Cardiac fibroblast (primary cell): ENCODE results near the gene PRKG2.

Source experiments
- DNase-seq, 2 donors: peaks; one replicate each; pipeline versions ENCODE4 v3.0.0 to v3.0.0-alpha.2; 2010; ENCODE audit warnings: low read depth in 2 of 2
- H3K4me3 ChIP-seq, 2 donors: replicated peaks in 1 of 2; 1 replicate in 1 of 2; 2 replicates in 1 of 2; pipeline ENCODE4 v1.5.1; 2011; ENCODE audit warnings: low read depth in 2 of 2, low read length in 2 of 2, mild to moderate bottlenecking in 2 of 2, moderate library complexity in 1 of 2
- TF ChIP-seq, protein P1 (sequence below): IDR thresholded peaks from one replicate; pipeline ENCODE4 v1.5.1; 2011; ENCODE audit warnings: low read depth, mild to moderate bottlenecking, low read length, inconsistent platforms

PRKG2 gene, protein sequence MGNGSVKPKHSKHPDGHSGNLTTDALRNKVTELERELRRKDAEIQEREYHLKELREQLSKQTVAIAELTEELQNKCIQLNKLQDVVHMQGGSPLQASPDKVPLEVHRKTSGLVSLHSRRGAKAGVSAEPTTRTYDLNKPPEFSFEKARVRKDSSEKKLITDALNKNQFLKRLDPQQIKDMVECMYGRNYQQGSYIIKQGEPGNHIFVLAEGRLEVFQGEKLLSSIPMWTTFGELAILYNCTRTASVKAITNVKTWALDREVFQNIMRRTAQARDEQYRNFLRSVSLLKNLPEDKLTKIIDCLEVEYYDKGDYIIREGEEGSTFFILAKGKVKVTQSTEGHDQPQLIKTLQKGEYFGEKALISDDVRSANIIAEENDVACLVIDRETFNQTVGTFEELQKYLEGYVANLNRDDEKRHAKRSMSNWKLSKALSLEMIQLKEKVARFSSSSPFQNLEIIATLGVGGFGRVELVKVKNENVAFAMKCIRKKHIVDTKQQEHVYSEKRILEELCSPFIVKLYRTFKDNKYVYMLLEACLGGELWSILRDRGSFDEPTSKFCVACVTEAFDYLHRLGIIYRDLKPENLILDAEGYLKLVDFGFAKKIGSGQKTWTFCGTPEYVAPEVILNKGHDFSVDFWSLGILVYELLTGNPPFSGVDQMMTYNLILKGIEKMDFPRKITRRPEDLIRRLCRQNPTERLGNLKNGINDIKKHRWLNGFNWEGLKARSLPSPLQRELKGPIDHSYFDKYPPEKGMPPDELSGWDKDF

DNA sequence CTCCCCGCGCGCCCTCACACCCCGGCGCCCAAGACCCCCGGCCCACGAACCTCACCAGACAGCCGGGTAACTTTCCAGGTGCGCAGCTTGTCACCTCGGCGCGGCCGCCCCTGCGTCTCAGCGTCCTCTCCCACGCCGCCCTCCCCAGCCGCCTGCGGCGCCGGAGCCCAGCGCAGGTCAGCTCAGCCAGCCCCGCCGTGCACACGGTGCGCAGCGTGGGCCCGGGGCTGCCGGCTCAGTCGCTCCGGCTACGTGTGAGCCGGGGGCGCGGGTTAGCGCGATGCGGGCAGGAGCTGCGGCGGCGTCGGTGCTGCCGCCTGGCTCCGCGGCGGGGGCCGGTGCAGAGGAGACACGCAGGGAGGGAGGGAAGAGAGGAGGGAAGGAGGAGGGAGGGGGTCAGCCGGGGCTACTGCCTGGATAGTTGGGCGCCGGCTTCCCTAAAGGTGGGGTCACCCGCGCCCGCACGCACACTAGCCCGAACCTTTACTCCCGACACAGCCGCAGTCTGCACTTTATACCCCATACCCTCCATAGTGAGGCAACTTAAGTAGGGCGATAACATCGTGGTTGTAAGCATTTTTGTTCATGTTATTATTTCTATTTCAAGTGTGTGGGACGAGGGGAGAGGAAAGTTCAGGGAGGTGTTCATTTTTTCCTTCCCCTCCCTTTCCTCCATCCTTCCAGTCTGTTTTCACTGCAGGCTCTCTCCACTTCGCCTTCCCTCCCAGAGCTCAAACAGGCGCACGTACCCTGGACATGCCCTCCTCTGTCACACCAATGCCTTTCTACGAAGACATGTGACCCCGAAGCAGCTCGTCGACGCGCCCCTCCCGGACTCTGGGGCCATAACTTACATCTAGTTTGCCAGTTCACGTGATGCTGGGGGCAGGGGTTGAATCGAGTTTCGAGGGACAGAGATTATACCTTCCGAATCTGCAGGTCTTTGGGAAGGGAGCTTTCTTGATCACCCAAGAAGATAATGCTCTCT is at the start of gene PRKG2:
PRKG2 (minus strand) TSS at position 342 of the 988 bp plus-strand sequence. CDS start 10,175 bp downstream, outside the sequence.
- DNase-seq: peak; percentile 37 to 75
- TF ChIP-seq, protein P1, sequence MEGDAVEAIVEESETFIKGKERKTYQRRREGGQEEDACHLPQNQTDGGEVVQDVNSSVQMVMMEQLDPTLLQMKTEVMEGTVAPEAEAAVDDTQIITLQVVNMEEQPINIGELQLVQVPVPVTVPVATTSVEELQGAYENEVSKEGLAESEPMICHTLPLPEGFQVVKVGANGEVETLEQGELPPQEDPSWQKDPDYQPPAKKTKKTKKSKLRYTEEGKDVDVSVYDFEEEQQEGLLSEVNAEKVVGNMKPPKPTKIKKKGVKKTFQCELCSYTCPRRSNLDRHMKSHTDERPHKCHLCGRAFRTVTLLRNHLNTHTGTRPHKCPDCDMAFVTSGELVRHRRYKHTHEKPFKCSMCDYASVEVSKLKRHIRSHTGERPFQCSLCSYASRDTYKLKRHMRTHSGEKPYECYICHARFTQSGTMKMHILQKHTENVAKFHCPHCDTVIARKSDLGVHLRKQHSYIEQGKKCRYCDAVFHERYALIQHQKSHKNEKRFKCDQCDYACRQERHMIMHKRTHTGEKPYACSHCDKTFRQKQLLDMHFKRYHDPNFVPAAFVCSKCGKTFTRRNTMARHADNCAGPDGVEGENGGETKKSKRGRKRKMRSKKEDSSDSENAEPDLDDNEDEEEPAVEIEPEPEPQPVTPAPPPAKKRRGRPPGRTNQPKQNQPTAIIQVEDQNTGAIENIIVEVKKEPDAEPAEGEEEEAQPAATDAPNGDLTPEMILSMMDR: no peak
- H3K4me3 ChIP-seq: peak within 1 kb of the TSS; percentile 60 to 65

DNA sequence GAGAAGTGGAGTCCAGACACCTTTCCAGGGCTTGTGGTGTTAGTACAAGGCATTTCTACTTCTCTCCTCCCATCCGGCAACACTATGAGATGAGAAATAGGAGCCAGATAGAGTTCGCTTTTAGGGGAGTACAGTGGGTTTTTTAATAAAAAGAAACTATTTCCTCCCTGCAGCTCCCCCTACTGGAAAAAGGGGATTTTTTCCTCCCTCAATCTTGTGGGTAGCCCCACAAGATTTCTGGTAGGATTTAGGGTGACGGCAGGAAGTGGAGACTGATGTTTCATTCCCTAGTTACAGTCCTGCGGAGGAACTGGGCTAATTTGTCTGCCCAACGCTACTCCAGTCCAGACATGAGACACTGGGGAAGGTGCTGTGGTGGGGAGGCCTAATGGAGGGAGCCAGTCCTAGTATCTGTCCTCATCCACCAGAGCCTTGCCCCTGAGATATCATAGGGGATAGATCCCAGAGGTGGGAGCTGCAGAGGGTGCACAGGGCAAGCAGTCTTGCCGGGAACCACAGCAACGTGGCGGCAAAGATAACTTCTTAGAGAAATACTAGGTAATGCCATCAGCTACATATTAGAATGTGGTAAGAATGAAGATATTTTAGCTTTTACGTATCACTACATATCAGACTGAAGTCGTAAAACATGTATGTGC is 45.5 kb upstream of the PRKG2 start:
- DNase-seq: peak in 1 of 2 donors; percentile 28
- H3K4me3 ChIP-seq: no peak overlapping the region
- TF ChIP-seq, protein P1: peak; percentile 51

DNA sequence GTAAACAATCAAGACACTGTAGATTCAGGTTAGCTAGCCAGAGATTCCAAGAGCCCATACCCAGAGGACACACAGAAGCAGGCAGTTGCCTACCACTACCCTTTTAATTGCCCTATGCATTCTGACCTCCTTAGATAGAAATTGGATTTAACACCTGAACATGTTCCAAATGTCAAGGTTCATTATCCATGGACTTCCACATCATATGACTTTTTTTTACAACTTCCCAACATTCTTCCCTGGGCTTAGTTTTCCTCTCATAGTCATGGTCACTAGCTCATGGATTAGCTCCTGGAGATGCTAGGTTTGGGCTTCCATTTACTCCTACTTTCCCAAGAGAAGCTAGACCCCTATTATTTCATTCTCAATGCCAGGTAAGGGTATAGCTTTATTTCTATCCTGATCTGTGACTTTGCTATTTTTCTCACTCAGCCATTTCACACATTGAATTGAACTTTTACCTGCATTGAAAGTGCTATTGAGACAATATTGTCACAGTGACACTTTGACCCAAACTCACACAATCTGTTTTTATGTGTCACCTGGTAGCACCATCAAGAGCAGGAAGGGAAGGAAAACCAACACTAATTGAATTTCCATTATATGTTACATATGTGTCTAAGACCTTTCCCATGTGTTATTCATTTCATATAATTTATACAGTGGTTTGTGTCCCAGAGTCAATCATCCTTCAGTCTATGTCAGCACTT is 44.0 kb upstream of the PRKG2 start:
- DNase-seq: no peak
- TF ChIP-seq, protein P1: no peak
- H3K4me3 ChIP-seq: no peak overlapping the region

DNA sequence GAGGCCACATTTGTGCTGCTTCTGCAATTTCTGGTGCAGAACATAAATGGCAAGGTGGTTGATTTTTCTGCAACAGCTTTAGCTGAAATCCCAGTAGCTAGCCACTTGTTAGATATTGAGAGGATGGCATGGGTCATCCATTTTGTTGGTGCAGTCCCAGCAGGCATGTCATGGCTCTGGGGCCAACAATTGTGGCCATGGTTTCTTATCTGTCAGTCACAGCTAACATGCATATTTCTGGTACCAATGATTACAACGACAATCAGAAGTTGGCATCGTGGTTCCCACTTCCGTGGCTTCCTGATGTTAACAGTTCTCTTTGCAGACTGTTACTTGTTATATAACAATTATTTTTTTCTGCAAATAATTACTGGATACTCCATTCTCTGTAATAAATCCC is 42.8 kb upstream of the PRKG2 start:
- TF ChIP-seq, protein P1: no peak
- H3K4me3 ChIP-seq: no peak overlapping the region
- no peak for DNase-seq

DNA sequence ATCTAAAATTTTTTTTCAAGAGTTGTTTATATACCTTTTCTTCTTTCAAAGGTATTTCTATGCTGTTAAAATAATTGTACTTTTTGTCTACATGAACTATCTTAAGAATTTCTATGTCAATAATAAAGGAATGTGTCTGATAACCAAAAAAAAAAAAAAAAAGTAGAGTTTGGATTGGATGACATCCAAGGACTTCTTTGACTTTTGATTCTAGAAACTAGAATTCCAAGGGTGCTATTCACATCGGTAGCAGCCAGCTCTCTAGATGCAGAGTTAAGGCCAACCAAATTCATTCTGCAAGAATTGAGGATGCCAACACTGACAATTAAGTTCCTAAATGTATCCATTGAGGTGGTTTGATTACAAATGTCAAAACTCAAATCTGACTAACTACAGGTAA is 42.0 kb upstream of the PRKG2 start:
- no peak overlapping the region for H3K4me3 ChIP-seq
- DNase-seq: peak; percentile 75 to 77
- TF ChIP-seq, protein P1: no peak
